Astrocyte (in vitro differentiated cells and primary cell): ENCODE measurements around the gene LYZL1. TPM values are rescaled to one million over a fixed set of nuclear protein-coding genes. Genes with fewer than 3 reads are reported as not detected.
A peak's percentile ranks its signal among the peaks of the same experiment; 100 is the strongest.

ENCODE experiments used
- DNase-seq: peaks from one replicate; pipeline ENCODE4 v3.0.0-alpha.2; 2010; ENCODE audit warnings: low read depth
- FAIRE-seq: peaks from 2 replicates; lab custom pipeline; 2011; peaks lifted over from hg19 to GRCh38; lab: Jason Lieb, UNC
- H2AFZ ChIP-seq: 2 replicates; pipeline ENCODE4 v1.6.0; 2012; ENCODE audit warnings: low read depth, low read length, inconsistent platforms
- H3K27ac ChIP-seq: 2 replicates; pipeline ENCODE4 v1.5.1; 2011; ENCODE audit warnings: low read depth, low read length, inconsistent platforms
- H3K27me3 ChIP-seq: 2 replicates; pipeline ENCODE4 v1.6.0; 2011; ENCODE audit warnings: low read length, inconsistent platforms; ENCODE audit not compliant: insufficient read depth
- H3K36me3 ChIP-seq: 2 replicates; pipeline ENCODE4 v1.5.1; 2011; ENCODE audit warnings: low read length, inconsistent platforms; ENCODE audit not compliant: insufficient read depth
- H3K4me1 ChIP-seq: 2 replicates; pipeline ENCODE4 v1.5.1; 2011; ENCODE audit warnings: low read length, inconsistent platforms; ENCODE audit not compliant: insufficient read depth
- H3K4me2 ChIP-seq: 2 replicates; pipeline ENCODE4 v1.6.0; 2012; ENCODE audit warnings: low read length, inconsistent platforms
- H3K4me3 ChIP-seq: 2 replicates; pipeline ENCODE4 v1.5.1; 2011; ENCODE audit warnings: low read depth, mild to moderate bottlenecking, low read length, inconsistent platforms; ENCODE audit not compliant: insufficient read depth
- H3K79me2 ChIP-seq: 2 replicates; pipeline ENCODE4 v1.6.0; 2012; ENCODE audit warnings: mild to moderate bottlenecking, low read length, inconsistent platforms; ENCODE audit not compliant: insufficient read depth
- H3K9ac ChIP-seq: 2 replicates; pipeline ENCODE4 v1.6.0; 2012; ENCODE audit warnings: mild to moderate bottlenecking, low read length, inconsistent platforms
- H3K9me3 ChIP-seq: 2 replicates; pipeline ENCODE4 v1.5.1; 2012; ENCODE audit warnings: low read depth, mild to moderate bottlenecking, low read length, inconsistent platforms; ENCODE audit not compliant: insufficient read depth
- H4K20me1 ChIP-seq: 2 replicates; pipeline ENCODE4 v1.6.0; 2012; ENCODE audit warnings: low read length, inconsistent platforms; ENCODE audit not compliant: insufficient read depth
- H3K27ac Mint-ChIP-seq: one replicate; pipeline ENCODE4 v1.8.0; 2021; ENCODE audit warnings: mild to moderate bottlenecking, mixed read lengths; ENCODE audit not compliant: unreplicated experiment
- H3K27me3 Mint-ChIP-seq: one replicate; pipeline ENCODE4 v1.8.0; 2021; ENCODE audit warnings: low read depth, mixed read lengths; ENCODE audit not compliant: unreplicated experiment
- H3K36me3 Mint-ChIP-seq: one replicate; pipeline ENCODE4 v1.8.0; 2021; ENCODE audit warnings: low read depth, mixed read lengths; ENCODE audit not compliant: unreplicated experiment
- H3K4me1 Mint-ChIP-seq: one replicate; pipeline ENCODE4 v1.8.0; 2021; ENCODE audit warnings: low read depth, mixed read lengths; ENCODE audit not compliant: unreplicated experiment
- H3K4me3 Mint-ChIP-seq: one replicate; pipeline ENCODE4 v1.8.0; 2021; ENCODE audit warnings: mild to moderate bottlenecking, moderate library complexity, mixed read lengths; ENCODE audit not compliant: unreplicated experiment
- H3K9me3 Mint-ChIP-seq: one replicate; pipeline ENCODE4 v1.8.0; 2021; ENCODE audit warnings: mild to moderate bottlenecking, mixed read lengths; ENCODE audit not compliant: unreplicated experiment
- CTCF ChIP-seq: IDR thresholded peaks from 2 replicates; pipeline ENCODE4 v1.5.1; 2011; ENCODE audit warnings: low read depth, mild to moderate bottlenecking, inconsistent platforms, low read length, moderate library complexity; ENCODE audit not compliant: insufficient read depth
- EZH2 ChIP-seq: IDR thresholded peaks from 2 replicates; pipeline ENCODE4 v1.6.1; 2012; ENCODE audit warnings: mild to moderate bottlenecking, low read length, inconsistent platforms; ENCODE audit not compliant: insufficient read depth
- total RNA-seq: library from RNA; stranded (reverse); gene quantifications from 2 replicates; pipeline ENCODE4 v1.2.1, GENCODE V29; 2021

Gene LYZL1
- total RNA-seq, 1 donor from 2014 or later: not detected

- no peak overlapping the region for H3K27ac ChIP-seq
- Mint-ChIP-seq H3K9me3 (no peaks in the 10 kb centered on the region), H3K4me3 (no peak overlapping the region), H3K4me1 (peaks cover 11% of the 10 kb centered on the region), H3K27me3 (no peaks in the 10 kb centered on the region), H3K36me3 (no peaks in the 10 kb centered on the region), H3K27ac (no peak overlapping the region)
- H2AFZ ChIP-seq: no peak overlapping the region
- peak; percentile 77 for DNase-seq
- TF ChIP-seq CTCF (no peak), EZH2 (no peak)
- H4K20me1 ChIP-seq: no peaks in the 10 kb centered on the region
- peak overlapping the region; percentile 57 for H3K4me2 ChIP-seq
- H3K36me3 ChIP-seq: no peaks in the 10 kb centered on the region
- H3K4me3 ChIP-seq: no peak overlapping the region
- H3K27me3 ChIP-seq: no peaks in the 10 kb centered on the region
- H3K4me1 ChIP-seq: peaks cover 12% of the 10 kb centered on the region
- H3K79me2 ChIP-seq: no peaks in the 10 kb centered on the region
- peak; percentile 5 for FAIRE-seq
- no peak overlapping the region for H3K9ac ChIP-seq
- H3K9me3 ChIP-seq: no peaks in the 10 kb centered on the region
These were observed 35.5 kb downstream of the LYZL1 start for GRCh38 chr10:29324220-29324841.

DNA sequence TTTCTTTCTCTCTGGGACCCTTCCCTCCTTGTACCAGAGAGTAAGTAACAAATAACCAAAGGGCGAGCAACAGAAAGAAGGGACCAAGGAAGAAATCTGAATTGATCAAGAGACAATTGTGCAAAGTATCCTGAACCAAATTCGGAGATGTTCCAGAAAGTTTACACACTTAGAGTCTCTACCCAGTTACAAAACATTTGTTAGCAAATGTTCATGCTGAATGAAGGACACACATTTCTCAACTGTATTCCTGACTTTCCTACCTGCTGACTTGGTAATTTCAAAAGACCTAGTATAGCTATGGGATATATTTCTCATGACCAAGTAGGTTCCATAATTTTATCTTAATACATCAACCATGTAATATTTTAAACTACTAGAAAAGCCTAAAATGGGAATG lies 37.4 kb downstream of the LYZL1 start:
- Histone ChIP-seq H3K79me2 (no peaks in the 10 kb centered on the region), H3K4me1 (peaks cover 12% of the 10 kb centered on the region), H3K4me2 (no peak overlapping the region), H2AFZ (no peak overlapping the region), H3K27me3 (no peaks in the 10 kb centered on the region), H3K9me3 (no peaks in the 10 kb centered on the region), H3K36me3 (no peaks in the 10 kb centered on the region), H3K9ac (no peak overlapping the region), H4K20me1 (no peaks in the 10 kb centered on the region), H3K4me3 (no peak overlapping the region), H3K27ac (no peak overlapping the region)
- TF ChIP-seq EZH2 (no peak), CTCF (no peak)
- H3K9me3 Mint-ChIP-seq: no peaks in the 10 kb centered on the region
- no peaks in the 10 kb centered on the region for H3K36me3 Mint-ChIP-seq
- no peaks in the 10 kb centered on the region for H3K27me3 Mint-ChIP-seq
- no peak overlapping the region for H3K4me3 Mint-ChIP-seq
- no peak overlapping the region for H3K27ac Mint-ChIP-seq
- no peak for FAIRE-seq
- peaks cover 12% of the 10 kb centered on the region for H3K4me1 Mint-ChIP-seq
- no peak for DNase-seq

DNA sequence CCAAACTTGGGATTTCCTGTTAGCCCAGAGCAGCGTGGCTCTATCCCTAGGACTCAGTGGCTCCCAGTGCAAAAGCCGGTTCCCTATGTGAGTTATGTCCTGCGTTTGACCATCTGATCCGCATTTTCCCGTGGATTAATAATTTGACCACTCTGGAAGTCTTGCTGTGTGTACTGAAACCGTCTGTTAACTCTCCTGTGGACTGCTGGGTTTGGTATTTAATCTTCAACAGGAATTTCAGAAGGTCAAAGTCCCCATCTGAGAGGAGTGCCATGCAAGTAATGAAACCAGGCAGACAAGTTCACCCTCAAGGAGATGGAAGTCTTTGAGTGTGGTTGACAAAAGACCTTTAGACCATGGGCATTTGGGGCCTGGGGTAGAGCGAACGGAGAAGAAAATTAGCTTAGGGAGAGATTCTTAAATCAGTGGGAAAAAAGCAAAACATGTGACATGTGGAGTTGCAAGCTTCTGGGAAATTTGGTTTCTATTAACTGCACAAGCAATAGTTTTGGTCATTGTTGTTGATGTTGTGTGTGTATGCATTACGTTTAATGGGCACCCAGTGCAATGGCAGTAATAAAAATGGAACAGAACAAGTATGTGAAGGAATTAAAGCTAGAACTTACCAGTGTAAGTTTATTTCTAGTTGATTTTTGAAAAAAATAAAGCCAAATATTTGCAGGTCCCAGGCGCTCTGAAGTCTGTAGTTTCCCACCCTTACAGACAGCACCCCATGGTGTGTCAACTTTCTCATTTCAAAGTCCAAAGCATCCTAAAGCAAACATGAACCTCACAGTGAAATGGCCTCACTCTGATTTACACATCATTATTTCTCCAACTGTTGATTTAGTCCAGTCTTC lies 38.2 kb downstream of the LYZL1 start:
- Mint-ChIP-seq H3K27ac (no peak overlapping the region), H3K9me3 (no peaks in the 10 kb centered on the region), H3K27me3 (peaks cover 3% of the 10 kb centered on the region), H3K36me3 (no peaks in the 10 kb centered on the region), H3K4me3 (no peak overlapping the region), H3K4me1 (peaks cover 16% of the 10 kb centered on the region)
- H2AFZ ChIP-seq: no peak overlapping the region
- H3K4me3 ChIP-seq: no peak overlapping the region
- H4K20me1 ChIP-seq: no peaks in the 10 kb centered on the region
- H3K27me3 ChIP-seq: no peaks in the 10 kb centered on the region
- TF ChIP-seq CTCF (no peak), EZH2 (no peak)
- FAIRE-seq: no peak
- no peak for DNase-seq
- no peak overlapping the region for H3K27ac ChIP-seq
- H3K4me1 ChIP-seq: peaks cover 12% of the 10 kb centered on the region
- H3K9ac ChIP-seq: no peak overlapping the region
- H3K4me2 ChIP-seq: no peak overlapping the region
- no peaks in the 10 kb centered on the region for H3K36me3 ChIP-seq
- no peaks in the 10 kb centered on the region for H3K79me2 ChIP-seq
- H3K9me3 ChIP-seq: no peaks in the 10 kb centered on the region
